Measurements from ENCODE around the gene NEK2. TPM values are rescaled to one million over a fixed set of nuclear protein-coding genes. Genes with fewer than 3 reads are reported as not detected.

Gene NEK2
- total RNA-seq, 1 experiment from 2014 or later = 58.6 TPM

DNA sequence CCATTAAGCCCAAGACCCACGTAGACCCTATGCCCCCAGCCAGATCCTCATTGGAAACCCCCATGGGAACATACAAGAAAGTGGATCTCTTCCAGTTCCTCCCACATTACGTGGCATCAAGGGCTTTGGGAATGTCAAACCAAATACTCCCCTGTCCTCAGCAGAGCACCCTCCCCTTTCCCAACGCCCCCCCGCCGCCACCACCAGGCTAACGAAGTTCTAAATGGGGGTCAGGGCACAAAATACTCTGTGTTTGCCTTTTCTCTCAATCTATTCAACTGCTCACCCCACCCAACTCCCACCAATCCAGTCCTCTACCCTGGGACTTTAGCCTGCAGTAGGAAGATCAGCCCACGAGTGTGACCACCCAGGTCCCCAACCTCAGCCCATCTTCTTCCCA, 24.5 kb downstream of the NEK2 start:
- DNase-seq (ENCODE audit: low read depth) = no peak

DNA sequence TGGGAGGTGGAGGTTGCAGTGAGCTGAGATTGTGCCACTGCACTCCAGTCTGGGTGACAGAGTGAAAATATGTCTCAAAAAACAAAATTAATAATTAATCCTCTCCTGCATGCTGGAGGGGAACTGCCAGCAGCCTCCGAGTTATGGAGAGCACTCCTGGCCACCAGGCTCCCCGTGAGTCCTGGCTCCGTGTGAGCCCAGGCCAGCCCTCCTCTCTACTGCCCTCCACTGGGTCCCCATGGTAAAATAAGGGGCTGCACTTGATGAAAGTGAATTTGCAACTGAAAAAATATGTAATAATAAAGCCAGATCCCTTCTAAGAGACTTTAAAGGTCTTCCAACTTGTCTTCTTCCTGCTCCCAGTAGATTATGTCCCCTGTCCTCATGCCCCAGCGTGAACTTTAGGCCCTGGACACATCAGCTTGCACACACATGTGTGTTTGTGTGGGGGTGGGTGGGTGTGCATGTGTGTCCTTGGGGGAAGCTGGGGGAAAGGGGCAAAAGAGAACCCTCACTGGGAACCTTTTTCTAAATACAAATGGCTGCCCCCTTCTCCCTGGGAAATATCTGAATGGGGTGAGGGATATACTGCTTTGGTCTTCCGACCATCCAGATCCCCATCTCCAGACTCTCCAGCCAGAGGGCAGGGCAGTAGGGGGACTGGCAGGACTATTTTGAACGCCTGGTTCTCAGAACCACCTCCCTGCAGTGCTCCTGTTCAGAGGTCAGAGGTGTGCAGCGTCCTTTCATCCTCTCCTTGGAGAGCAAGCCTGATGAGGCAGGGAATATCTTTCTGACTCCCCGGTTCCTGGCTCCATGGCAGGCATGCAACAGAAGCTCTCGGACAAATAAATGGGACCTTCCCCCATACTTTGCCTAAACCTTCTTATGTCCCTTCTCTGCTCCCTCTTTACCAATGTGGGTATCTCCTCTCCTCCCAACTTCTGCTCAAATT, 26.2 kb downstream of the NEK2 start:
- no peak for DNase-seq (ENCODE audit: low read depth)

DNA sequence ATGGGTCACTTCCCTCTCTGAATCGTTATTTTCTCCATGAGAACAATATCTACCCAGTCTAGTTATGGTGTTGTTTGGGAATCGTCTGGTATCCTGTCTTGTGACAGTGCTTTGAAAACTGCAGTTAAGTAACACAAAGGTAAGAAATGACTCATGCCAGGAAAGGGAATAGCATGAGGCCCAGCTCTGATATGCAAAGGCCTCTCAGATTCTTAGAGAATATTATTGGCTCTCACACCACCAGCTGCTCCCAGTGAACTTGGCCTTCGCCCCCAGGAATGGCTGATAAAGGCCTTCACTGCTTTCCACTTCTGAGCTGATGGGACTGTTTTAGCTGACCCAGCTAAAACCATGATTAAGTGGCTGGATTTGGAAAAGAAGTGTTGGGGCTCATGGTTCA, 27.1 kb downstream of the NEK2 start:
- DNase-seq (ENCODE audit: low read depth) = peak; percentile 69

DNA sequence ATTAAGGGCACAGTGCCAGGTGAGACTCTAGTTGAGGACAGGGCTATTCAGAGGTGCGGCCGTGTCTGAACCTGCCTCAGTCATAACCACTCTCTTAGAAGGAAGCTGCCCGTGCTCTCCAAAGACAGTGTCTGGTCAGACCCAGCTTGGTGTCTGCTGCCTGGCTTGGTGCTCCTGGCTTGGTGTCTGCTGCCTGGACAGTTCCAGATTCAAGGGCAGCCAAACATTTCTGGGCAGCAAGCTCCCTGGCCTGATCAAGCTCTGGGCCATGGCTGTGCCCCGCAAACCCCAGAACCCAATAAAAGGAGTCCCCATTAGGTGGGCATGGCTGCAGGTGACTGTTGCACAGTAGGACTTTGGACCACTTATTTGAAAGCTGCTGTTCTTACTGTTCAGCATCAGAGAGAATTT, 27.7 kb downstream of the NEK2 start:
- no peak for DNase-seq (ENCODE audit: low read depth)

DNA sequence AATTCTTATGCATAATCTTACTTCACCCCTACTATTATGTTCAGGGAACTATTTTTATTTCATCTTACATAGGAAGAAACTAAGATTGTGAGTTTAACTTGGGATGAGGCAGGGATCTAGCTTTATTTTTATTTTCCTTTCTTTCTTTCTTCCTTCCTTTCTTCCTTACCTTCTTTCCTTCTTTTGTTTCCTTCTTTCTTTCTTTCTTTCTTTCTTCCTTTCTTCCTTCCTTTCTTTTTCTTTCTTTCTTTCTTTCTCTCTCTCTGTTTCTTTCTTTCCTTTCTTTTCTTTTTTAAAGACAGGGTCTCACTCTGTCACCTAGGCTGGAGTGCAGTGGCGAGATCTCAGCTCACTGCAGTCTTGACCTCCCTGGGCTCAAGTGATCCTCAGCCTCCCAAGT, 28.9 kb downstream of the NEK2 start:
- DNase-seq (ENCODE audit: low read depth) = no peak

DNA sequence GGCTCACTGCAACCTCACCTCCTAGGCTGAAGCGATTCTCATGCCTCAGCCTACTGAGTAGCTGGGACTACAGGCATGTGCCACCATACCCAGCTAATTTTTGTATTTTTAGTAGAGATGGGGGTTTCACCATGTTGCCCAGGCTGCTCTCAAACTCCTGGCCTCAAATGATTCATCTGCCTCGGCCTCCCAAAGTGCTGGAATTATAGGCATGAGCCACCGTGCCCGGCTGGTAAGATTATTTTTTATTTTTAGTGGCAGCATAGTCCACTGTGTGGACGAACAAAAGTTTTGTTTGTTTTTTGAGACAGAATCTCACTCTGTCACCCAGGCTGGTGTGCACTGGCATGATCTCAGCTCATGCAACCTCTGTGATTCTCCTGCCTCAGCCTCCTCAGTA, 29.8 kb downstream of the NEK2 start:
- peak; percentile 38 for DNase-seq (ENCODE audit: low read depth)

DNA sequence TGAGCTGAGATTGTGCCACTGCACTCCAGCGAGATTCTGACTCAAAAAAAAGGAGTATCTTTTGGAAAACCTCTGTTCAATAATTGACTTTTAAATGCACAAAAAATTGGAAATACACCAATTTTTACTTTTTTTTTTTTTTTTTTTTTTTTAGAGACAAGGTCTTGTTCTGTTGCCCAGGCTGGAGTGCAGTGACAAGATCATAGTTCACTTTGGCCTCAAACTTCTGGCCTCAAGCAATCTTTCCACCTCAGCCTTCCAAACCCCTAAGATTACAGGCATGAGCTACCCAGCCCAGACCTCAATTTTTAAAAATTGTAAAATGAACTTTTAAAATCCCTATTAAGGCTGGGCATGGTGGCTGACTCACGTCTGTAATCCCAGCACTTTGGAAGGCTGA, 30.8 kb downstream of the NEK2 start:
- DNase-seq (ENCODE audit: low read depth) = no peak

DNA sequence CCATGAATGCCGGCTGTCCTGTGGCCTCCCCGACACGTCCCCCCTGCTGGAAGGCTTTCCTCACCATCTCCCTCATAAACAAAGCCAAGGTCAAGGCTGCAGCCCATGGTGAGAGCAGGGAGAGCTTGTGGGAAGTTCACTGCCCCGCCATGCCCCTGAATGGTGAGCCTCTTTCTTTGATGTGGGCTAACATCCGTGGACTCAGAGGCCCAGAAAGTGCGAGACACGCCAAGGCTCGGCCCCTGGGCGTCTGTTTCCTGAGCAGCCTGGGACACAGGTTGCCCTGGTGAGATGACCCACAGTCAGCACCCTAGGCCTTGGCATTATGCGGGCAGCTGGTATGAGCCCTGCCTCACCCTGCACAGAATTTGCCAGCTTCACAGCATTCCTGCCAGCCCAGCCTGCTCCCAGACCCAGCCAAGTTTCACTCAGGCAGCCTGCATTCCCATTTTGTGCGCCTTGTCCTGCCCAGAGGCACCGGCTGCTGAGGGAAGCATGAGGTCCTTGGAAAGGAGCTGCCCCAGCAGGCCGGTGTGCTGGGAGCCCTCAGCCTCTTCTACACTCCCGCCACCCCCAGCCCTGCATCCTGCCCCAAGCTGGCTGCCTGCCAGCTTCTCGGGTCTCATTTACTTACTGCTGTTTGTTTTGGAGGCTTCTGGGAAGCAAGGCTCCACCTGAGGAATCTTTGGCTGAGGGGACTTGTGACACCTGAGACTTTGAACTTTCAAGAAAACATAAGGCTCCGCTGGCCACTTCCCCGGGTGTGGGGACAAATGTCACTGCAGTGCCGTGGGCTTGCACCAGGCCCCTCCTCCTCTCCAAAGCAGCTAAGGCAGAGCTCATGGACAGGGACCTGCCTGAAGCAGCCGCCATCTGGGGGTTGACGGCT, 31.9 kb downstream of the NEK2 start:
- peak; percentile 84 for DNase-seq (ENCODE audit: low read depth)

DNA sequence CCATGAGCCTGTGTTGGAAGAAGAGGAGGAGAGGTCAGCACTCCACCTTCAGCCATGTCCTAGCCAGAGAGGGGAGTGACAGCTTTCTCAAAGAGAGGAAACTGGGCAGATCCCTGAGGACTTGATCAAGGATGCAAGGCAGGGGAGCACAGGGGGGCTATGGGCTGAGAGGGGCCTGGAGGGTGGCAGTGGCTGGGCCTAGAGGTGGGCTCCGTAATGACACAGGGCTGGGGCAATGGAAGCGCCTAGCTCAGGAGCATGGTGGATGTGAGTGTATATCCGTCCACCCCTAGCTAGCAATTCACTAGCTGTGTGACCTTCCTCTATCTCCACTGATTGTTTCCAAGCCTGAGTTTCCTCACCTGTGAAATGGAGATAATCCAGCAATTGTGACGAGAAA, 32.6 kb downstream of the NEK2 start:
- no peak for DNase-seq (ENCODE audit: low read depth)

DNA sequence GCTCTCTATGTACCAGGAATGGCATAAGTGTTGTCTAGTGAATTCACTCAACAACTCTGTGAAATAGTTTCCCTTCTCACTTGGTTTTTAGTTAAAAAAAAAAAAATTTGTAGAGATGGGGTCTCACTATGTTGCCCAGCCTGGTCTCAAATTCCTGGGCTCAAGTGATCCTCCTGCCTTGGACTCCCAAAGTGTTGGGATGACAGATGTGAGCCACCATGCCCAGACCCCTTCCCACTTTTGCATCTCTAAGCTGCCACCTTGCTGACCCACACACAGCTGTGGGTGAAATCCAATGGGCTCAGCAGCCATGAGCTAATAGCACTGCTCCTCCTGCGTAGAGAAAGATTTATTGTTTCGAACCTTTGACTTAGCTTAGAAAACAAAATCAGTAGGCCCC, 33.5 kb downstream of the NEK2 start:
- no peak for DNase-seq (ENCODE audit: low read depth)

DNA sequence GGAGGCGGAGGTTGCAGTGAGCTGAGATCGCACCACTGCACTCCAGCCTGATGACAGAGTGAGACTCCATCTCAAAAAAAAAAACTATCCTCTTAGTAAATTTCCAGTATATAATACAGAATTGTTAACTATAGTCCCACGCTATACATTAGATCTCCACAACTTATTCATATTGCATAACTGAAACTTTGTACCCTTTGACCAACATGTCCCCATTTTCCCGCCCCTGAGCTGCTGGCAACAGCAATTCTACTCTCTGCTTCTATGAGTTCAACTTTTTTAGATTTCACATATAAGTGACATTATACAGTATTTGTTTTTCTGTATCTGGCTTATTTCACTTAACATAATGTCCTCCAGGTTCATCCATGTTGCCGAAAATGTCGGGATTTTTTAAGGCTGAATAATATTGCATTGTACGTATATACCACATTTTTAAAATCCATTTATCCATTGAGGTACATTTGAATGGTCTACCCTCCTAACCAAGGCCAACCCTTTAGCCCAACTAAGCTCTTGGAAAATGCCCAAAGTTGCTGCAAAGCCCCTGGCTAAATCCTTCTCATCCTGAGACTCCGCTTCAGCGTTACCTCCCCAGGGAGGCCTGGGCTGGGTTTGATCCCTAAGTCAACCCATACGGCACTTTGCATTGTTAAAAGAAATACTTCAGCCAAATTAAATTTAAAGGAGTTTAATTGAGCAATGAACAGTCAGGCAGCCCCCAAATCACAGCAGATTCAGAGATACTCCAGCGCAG, 34.2 kb downstream of the NEK2 start:
- DNase-seq (ENCODE audit: low read depth) = no peak

DNA sequence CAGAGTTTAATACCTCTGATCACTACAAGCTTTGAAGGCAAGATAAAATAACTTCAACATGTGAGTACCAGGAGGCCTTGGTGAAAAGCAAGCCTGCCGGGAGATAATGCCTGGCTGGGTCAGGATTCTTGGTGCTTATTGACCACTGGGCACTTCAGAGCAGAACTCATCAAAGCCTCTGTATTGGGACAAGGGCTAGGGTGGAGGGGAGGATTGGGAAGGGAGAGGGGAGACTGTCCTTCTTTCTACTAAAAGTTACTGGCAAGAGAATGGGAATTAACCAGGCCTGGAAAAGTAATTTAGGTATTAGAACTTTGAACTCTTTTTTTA, 35.2 kb downstream of the NEK2 start:
- no peak for DNase-seq (ENCODE audit: low read depth)

DNA sequence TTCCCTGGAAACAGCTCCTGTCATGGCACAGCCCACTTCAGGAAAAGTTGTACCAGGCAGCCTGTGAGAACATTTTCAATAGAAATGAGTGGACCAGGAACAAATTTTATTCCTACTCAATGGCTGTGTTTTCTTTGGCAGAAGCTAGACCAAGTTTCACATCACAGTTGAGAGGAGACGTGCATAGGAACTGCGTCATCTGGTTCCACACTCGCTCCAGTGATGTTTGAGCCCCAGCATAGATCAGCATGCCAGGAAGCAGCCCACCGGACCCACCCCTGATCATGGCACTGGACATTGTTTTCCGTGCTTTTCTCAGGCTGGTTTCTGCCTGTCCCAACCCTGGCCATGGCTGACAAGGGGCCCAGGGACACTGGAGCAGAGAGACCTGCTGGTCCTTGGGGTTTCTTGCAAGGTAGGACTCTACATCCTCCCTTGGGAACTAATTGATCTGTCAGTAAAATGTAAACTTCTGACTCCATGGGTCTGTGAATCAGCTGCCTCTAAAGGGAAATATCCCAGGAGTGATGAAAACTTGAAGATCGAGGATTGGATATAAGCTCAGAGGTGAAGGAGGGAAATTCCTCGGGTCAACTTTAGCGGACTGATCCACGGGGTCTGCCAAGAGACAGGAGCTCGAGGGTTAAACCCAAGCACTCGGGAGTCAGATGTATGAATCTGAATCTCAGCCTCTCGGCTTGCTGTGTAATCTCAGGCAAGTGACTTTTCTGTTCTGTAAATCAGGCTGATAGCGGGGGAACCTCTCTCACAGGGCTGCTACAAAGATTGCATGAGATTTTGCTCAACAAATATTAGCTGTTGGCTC, 35.7 kb downstream of the NEK2 start:
- DNase-seq (ENCODE audit: low read depth) = peak; percentile 95

DNA sequence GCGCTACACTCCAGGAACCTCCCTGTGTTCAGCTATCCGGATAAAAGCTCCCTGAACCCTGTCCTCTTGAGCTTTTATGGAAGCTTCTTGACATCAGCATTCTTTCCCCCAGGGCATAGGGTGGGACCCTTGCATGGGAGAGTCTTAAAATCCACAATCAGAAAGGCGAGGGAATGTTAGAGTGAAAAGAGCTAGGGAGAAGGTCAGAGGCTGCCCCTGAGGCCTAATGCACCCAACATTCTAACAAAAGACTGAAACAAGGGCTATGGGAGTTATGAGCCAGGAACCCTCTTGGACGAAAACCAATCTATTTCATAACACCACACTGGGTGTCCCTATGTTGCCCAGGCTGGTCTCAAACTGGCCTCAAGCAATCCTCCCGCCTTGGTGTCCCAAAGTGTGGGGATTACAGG, 36.7 kb downstream of the NEK2 start:
- DNase-seq (ENCODE audit: low read depth) = peak; percentile 72

DNA sequence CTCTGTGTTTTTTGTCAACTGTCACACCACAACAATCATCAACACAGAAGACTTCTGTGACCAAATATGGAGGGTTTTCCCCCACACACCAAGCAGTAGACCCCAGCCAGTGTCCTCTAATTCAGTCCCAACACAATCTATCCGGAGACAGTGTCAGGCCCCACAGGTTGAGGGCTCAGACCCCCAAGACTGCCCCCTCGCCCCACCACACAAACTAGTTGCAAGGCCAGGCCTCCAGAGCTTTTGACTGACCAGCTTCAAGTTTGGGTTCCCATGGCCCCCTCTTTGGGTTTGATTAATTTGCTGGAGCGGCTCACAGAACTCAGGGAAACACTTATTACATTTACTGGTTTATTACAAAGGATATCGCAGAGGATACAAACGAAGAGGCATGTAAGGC, 37.2 kb downstream of the NEK2 start:
- DNase-seq (ENCODE audit: low read depth) = no peak

DNA sequence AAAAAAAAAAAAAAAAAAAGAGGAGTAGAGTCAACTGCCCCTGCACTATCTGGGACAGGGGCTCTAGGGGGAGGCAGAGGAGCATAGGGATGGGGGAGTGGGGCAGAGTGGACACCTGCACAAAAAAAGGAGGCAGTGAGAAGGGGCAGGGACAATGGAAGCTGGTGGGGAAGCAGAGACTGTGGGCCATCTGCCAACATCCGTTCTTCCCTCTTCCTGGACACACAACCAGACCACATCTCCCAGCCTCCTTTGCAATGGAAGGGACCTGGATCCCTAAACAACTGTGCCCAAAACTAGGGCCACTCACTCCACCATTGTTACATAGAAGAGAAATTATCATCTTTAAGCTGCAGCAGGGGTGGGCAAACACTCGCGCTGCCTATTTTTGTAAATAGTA, 38.4 kb downstream of the NEK2 start:
- DNase-seq (ENCODE audit: low read depth) = peak; percentile 34

DNA sequence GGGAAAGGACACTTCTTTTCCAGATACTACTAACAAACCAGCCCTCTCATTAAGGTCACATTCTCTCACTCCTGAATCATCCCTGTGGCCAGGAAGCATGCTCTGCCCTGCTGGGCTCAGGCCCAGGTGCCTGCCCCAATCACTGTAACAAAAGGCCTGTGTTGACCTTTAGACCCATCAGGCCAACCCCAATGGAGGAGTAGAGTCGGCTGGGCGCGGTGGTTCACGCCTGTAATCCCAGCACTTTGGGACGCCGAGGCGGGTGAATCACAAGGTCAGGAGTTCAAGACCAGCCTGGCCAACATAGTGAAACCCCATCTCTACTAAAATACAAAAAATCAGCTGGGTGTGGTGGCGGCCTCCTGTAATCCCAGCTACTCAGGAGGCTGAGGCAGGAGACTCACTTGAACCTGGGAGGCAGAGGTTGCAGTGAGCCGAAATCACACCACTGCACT, 38.8 kb downstream of the NEK2 start:
- DNase-seq (ENCODE audit: low read depth) = peak; percentile 98

DNA sequence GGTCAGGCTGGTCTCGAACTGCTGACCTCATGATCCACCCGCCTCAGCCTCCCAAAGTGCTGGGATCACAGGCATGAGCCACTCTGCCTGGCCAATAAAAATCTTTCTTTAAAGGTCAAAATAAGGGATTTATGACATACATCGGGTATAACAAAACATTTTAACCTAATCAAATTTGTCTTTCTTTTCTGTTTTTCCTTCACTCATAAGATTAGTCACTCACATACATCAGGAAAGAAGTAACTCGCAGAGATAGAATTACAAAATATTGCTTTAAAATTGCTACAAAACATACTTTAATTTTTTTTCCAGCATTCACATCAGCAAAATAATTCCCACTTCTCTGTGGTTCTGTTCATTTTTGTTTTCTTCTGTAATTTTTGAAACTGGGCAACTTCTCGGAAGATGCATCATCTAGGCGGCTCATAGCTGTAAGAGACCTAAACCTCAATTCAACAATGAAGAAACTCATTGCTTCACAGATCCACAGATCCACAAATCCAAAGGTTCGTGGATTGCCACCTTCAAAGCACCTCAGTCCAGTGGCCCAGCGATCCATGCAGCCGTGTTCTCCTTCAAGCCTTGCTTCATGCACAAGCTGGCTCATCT, 39.7 kb downstream of the NEK2 start:
- DNase-seq (ENCODE audit: low read depth) = no peak

DNA sequence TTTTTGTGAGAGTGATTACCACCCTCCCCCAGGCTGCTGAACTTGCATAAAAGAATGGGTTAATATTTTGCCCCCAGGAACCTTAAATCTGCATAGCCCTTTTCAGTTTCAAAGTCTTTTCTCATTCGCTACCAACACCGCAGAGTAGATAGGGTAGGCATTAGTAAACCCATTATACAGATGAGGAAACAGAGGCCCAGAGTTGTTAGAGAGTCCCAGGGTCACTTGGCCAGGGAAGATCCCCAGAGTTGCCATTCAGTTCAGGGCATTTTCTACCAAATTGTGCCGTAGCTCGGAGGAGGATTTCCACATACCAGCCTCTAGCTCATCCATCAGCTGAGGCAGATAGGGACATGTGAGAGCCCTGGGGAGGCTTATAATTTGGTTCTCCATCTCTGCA, 40.5 kb downstream of the NEK2 start:
- DNase-seq (ENCODE audit: low read depth) = no peak

DNA sequence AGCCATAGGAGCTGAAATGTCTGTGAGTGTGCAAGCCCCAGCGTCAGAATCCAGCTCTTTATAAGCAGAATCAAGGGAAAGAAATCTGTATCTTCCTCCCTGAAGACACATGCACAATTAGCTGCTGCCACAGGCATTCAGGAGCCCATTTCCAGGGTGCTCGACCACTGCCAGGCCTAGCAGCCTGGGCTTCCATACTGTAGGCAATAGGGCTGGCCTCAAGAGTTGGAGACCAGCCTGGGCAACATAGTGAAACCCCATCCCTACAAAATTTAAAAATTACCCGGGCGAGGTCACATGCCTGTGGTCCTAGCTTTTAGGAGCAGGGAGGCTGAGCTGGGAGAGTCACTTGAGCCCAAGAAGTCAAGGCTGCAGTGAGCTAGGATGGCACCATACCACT, 41.0 kb downstream of the NEK2 start:
- no peak for DNase-seq (ENCODE audit: low read depth)

DNA sequence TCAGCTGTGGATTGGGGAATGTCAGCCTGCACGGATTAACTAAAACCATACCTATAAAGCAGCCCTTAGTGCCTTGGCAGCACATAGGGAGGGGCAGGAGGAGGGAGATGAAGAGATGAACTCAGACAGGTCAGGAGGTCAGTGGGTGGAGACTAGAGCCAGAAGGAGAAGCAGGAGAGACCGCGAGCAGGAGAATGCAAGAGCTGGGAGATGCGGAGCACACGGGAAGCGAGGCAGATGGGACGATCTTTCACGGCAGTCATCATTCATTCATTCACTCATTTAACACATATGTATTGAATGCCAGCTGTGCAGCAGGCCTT, 41.9 kb downstream of the NEK2 start:
- no peak for DNase-seq (ENCODE audit: low read depth)

Measured in M059J (cell line).